GM10266 (cell line): ENCODE results near the gene VGLL4.

Experiments
- DNase-seq: peaks from one replicate; pipeline ENCODE4 v3.0.0; 2012; ENCODE audit errors: extremely low spot score
- TF ChIP-seq, protein P1 (sequence below): IDR thresholded peaks from 2 replicates; pipeline ENCODE4 v1.5.1; 2012; ENCODE audit warnings: mild to moderate bottlenecking, low read depth; ENCODE audit not compliant: control insufficient read depth, insufficient read depth; ENCODE audit errors: missing control alignments

The VGLL4 gene

DNA sequence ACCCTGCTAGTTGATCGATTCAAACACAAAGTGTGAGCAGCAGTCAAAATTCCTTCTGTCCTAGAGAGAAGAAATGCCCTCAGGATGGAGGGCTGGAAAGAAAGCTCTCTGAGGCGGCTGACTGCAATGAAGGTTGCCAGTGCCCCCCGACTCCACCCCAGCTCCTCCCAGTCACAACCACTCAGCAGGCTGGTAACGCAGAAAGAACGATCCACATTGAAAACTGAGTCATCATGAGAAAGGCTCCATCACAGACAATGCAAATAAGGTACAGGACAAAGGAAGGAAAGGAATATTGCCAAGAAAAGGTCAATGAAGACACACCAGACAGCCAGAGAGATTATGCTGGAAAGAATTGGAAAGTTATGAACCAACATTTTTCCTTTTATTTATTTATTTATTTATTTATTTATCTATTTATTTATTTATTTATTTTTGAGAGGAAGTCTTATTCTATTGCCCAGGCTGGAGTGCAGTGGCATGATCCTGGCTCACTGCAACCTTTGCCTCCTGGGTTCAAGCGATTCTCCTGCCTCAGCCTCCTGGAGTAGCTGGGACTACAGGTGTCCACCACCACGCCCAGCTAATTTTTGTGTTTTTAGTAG lies 17.4 kb upstream of the VGLL4 start:
- DNase-seq: no peak

DNA sequence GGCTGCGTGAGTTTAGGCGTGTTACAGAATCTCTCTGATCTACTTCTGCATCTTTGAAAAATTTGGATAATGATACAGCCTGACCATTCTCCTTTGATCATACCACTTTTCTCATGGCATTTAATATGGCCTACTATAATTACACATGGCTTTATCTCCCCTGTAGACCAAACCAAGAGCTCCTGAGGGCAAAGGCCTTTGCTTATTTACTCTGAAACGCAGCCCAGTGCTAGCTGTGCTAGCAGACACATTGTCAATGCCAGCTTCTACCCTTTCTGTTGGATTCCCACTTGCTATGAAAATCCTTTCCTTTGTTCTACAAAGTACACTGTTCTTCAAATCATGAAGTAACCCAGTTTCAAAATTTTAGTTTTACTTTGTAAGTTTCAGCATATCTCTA lies 16.5 kb upstream of the VGLL4 start:
- no peak for DNase-seq
- TF ChIP-seq, protein P1, sequence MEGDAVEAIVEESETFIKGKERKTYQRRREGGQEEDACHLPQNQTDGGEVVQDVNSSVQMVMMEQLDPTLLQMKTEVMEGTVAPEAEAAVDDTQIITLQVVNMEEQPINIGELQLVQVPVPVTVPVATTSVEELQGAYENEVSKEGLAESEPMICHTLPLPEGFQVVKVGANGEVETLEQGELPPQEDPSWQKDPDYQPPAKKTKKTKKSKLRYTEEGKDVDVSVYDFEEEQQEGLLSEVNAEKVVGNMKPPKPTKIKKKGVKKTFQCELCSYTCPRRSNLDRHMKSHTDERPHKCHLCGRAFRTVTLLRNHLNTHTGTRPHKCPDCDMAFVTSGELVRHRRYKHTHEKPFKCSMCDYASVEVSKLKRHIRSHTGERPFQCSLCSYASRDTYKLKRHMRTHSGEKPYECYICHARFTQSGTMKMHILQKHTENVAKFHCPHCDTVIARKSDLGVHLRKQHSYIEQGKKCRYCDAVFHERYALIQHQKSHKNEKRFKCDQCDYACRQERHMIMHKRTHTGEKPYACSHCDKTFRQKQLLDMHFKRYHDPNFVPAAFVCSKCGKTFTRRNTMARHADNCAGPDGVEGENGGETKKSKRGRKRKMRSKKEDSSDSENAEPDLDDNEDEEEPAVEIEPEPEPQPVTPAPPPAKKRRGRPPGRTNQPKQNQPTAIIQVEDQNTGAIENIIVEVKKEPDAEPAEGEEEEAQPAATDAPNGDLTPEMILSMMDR: no peak

More for the DNA sequence above, 17.4 kb upstream of the VGLL4 start:
- TF ChIP-seq, protein P1: no peak

DNA sequence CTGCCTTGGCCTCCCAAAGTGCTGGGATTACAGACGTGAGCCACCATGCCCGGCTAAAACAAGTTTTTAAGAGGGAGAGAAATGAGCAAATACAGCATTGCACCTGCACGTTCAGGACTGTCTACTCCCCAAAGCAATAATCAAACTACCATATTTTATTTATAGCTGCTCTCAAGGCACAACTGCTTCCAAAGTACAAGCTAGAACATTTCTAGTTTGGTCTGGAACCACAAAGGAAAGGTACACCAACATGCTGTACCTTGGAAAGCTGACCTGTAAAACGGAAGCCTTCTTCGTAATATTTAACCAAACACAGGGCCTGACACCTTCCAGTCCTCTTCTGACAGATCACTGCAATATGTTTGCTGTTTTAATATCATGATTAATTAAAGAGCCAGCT lies 14.5 kb upstream of the VGLL4 start:
- TF ChIP-seq, protein P1: no peak
- no peak for DNase-seq

DNA sequence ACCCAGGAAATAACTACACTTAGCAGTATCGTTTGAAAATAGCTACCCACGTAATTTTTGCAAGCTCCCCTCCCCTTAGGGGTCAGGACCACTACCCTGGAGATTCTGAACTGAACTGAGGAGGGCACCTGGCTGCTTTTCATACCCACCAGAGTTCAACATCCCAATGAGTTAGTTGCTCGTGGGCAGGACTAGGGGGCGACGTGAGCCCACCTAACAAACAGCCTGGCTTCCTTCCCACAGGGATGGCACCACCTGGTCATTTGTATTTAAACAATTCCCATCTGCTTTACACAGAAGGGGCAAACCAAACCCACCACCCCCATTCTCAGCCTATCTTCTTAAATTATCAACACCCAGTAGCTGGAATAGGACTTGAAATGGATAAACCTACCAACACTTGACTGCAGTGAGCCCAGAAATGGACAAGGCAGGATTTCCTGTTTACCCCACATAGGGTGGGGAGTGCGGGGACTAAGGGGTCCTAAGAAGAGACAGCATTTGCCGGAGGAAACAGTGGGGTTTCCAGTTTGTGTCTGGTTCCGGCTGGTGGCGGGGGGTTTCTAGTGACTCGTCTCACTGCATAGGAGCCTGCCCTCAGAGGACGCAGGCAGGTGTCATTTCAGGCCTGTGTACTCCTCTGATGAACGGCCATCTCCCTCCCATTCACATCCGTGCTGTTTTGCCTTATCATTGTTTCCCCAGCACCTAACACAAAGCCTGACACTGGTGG lies 11.6 kb upstream of the VGLL4 start:
- TF ChIP-seq, protein P1: peak; percentile 41
- no peak for DNase-seq

DNA sequence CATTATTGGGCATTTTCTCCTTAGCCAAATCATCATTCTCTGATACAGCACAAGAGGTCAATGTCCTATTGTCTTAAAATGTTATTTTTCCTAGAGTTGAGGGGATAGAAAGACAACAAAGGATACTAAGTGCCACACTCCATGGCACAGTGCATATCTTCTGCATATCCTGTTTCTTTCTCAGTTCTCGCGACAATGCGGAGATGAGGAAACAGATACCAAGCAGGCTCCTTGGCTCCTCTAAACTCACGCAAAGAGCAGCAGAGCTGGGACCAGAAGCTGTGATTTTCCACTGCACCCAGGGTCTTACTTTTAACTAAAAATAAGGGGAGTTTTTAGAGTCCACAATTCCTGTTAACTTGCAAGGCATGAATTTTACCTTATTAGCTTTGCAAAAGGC lies 10.5 kb upstream of the VGLL4 start:
- DNase-seq: no peak
- TF ChIP-seq, protein P1: no peak

DNA sequence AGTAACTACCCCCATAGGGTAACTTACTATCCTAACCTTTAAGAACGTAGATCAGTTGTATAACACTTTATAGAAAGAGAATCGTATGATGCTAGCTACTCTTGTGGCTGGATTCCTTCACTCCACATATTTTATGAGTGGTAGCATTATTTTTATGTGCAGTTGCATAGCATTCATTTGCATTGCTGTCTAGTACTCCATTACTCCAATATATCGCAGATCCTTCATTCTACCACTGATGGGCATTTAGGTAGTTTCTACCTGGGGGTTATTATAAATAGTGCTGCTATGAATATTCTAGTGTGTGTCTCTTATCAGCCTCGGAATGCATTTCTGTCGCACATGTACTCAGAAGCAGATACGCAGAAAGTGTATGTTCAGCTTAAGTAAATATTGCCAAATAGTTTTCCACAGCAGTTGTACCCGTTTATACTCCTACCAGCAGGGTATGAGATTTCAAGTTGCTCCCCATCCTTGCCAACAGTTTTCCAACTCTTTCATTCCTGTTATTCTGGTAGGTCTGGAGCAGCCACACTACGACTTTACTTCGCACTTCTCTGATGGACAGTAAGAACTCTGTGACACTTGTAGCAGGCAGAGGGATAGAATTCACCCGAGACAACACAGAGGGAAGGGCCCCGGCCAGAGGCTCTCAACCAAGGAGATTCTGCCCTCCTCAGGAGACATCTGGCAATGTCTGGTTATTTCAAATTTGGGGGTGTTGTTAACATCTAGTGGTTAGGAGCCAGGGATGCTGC lies 9.8 kb upstream of the VGLL4 start:
- no peak for DNase-seq
- TF ChIP-seq, protein P1: peak; percentile 15
